Cortex of kidney (tissue), 1 donor: Measurements from ENCODE around the gene ARHGAP26.

Experiments used
- DNase-seq: peaks from one replicate; lab custom pipeline; 2025; lab: John Stamatoyannopoulos, UW

The ARHGAP26 gene

GRCh38 chr5:142748568-142749249 lies 21.5 kb upstream of the ARHGAP26 start:
- no peak for DNase-seq

GRCh38 chr5:142749321-142749720 lies 20.9 kb upstream of the ARHGAP26 start:
- DNase-seq: no peak

- DNase-seq: no peak
These were observed 17.0 kb upstream of the ARHGAP26 start for GRCh38 chr5:142753116-142753631.

- no peak for DNase-seq
These were observed 16.1 kb upstream of the ARHGAP26 start for GRCh38 chr5:142754031-142754430.

GRCh38 chr5:142756576-142756975 lies 13.6 kb upstream of the ARHGAP26 start:
- no peak for DNase-seq

- no peak for DNase-seq
These were observed 12.6 kb upstream of the ARHGAP26 start for GRCh38 chr5:142757564-142757963.

- DNase-seq: no peak
These were observed 11.9 kb upstream of the ARHGAP26 start for GRCh38 chr5:142758062-142758795.

GRCh38 chr5:142758796-142759145 lies 11.4 kb upstream of the ARHGAP26 start:
- no peak for DNase-seq

GRCh38 chr5:142763701-142764100 lies 6.5 kb upstream of the ARHGAP26 start:
- DNase-seq: no peak

- no peak for DNase-seq
These were observed 3.0 kb upstream of the ARHGAP26 start for GRCh38 chr5:142767178-142767577.

GRCh38 chr5:142767911-142768310 lies 2.3 kb upstream of the ARHGAP26 start:
- no peak for DNase-seq

- no peak for DNase-seq
These were observed 855 bp upstream of the ARHGAP26 start for GRCh38 chr5:142769251-142769792.

- DNase-seq: no peak
These were observed 753 bp downstream of the ARHGAP26 start for GRCh38 chr5:142770650-142771609.

GRCh38 chr5:142771666-142772065 lies 1.5 kb downstream of the ARHGAP26 start:
- no peak for DNase-seq

- no peak for DNase-seq
These were observed 2.5 kb downstream of the ARHGAP26 start for GRCh38 chr5:142772446-142773293.

GRCh38 chr5:142777099-142777498 lies 6.9 kb downstream of the ARHGAP26 start:
- DNase-seq: no peak

GRCh38 chr5:142777850-142778249 lies 7.7 kb downstream of the ARHGAP26 start:
- no peak for DNase-seq

GRCh38 chr5:142779163-142779840 lies 9.1 kb downstream of the ARHGAP26 start:
- DNase-seq: no peak

GRCh38 chr5:142780871-142781270 lies 10.7 kb downstream of the ARHGAP26 start:
- no peak for DNase-seq

- no peak for DNase-seq
These were observed 12.9 kb downstream of the ARHGAP26 start for GRCh38 chr5:142782976-142783530.
